Spleen (tissue), 13 donors: ENCODE data around the gene PRSS12. TPM values are rescaled to one million over a fixed set of nuclear protein-coding genes. Genes with fewer than 3 reads are reported as not detected.
"Not testable (repeated sequence)": the region's sequence is repeated elsewhere in the genome, so short reads cannot be mapped to it uniquely, and the experiment has no call there.

Experiments used
- DNase-seq: peaks from one replicate; pipeline ENCODE4 v3.0.0-alpha.2; 2020
- H3K27ac ChIP-seq, 8 donors: fragments of 200-600 bp; sonication (generic) in 7 of 8; 1 replicate in 4 of 8; 2 replicates in 4 of 8; pipeline versions ENCODE4 v1.5.0 to v1.8.0; 2016 to 2021; ENCODE audit warnings: inconsistent platforms in 4 of 8, mild to moderate bottlenecking in 4 of 8, moderate library complexity in 1 of 8
- H3K27me3 ChIP-seq, 7 donors: fragments of 200-600 bp; sonication (generic) in 6 of 7; replicated peaks in 1 of 7; 1 replicate in 4 of 7; 2 replicates in 3 of 7; pipeline versions ENCODE4 v1.5.0 to v1.8.0; 2016 to 2021; ENCODE audit warnings: inconsistent platforms in 3 of 7, mild to moderate bottlenecking in 1 of 7
- H3K36me3 ChIP-seq, 6 donors: fragments of 200-600 bp; sonication (generic) in 5 of 6; 1 replicate in 4 of 6; 2 replicates in 2 of 6; pipeline versions ENCODE4 v1.5.0 to v1.8.0; 2016 to 2021; ENCODE audit warnings: inconsistent platforms in 2 of 6
- H3K4me1 ChIP-seq, 6 donors: fragments of 200-600 bp; sonication (generic) in 5 of 6; 1 replicate in 3 of 6; 2 replicates in 3 of 6; pipeline versions ENCODE4 v1.5.0 to v1.8.0; 2016 to 2021; ENCODE audit warnings: inconsistent platforms in 3 of 6
- H3K4me3 ChIP-seq, 8 donors: fragments of 200-600 bp; sonication (generic) in 7 of 8; 1 replicate in 4 of 8; 2 replicates in 4 of 8; pipeline versions ENCODE4 v1.5.0 to v1.8.0; 2016 to 2021; ENCODE audit warnings: inconsistent platforms in 4 of 8, mild to moderate bottlenecking in 4 of 8, moderate library complexity in 2 of 8
- H3K9me3 ChIP-seq, 8 donors: fragments of 200-600 bp; sonication (generic) in 7 of 8; 1 replicate in 4 of 8; 2 replicates in 4 of 8; pipeline versions ENCODE4 v1.5.0 to v1.8.0; 2016 to 2021; ENCODE audit warnings: inconsistent platforms in 4 of 8
- POLR2A ChIP-seq, 3 donors: fragments of 450-650 bp; IDR thresholded peaks; one replicate each; pipeline ENCODE4 v1.5.1; 2017; ENCODE audit warnings: antibody characterized with exemption in 3 of 3, mild to moderate bottlenecking in 1 of 3
- POLR2AphosphoS5 ChIP-seq, 3 donors: sonication (generic); formaldehyde crosslinking; IDR thresholded peaks; one replicate each; pipeline ENCODE4 v1.5.1; 2017; ENCODE audit warnings: antibody characterized with exemption in 3 of 3
- WGBS, 5 donors: extraction: QIAGEN DNeasy Blood & Tissue Kit in 3 of 5; methylation state at CpG; one replicate each; pipeline versions ENCODE4 v1.1.5 to v1.1.7; 2013 to 2018; 5-methylcytosine and 5-hydroxymethylcytosine counted together
- intact Hi-C: fragments of 100-400 bp; cut with DNase I; formaldehyde crosslinking; loops from one replicate; pipeline ENCODE4 v1.15.0; 2023; ENCODE audit warnings: low total_unique reads
- long read RNA-seq, 2 donors: transcript quantifications; one replicate each; lab custom pipeline, GENCODE V29; 2026
- polyA plus RNA-seq, 3 donors: library from polyadenylated mRNA; stranded (reverse); fragments of 200-250 nt; gene quantifications; one replicate each; pipeline ENCODE4 v1.2.1, GENCODE V29; 2013
- total RNA-seq, 7 donors: library from RNA; depleted of rRNA in 3 of 7; stranded (reverse); fragments of >200 nt in 3 of 7; fragmentation: NEBNext Ultra II Directional in 4 of 7; extraction: Animal tissue kit (Norgen Biotek cat#: 25700) in 4 of 7; gene quantifications; one replicate each; pipeline versions ENCODE4 v1.1.0 to v1.2.1, GENCODE V29; 2016 to 2021
- TF ChIP-seq, protein P1 (sequence below), 11 experiments: fragments of 200-600 bp in 7 of 11; fragments of 450-650 bp in 4 of 11; sonication (generic) in 4 of 11; IDR thresholded peaks in 8 of 11; conservative IDR thresholded peaks in 3 of 11; 1 replicate in 7 of 11; 2 replicates in 4 of 11; pipeline versions ENCODE4 v1.4.0 to v1.8.0; 2016 to 2021; ENCODE audit warnings: antibody characterized with exemption in 11 of 11, inconsistent platforms in 4 of 11, mild to moderate bottlenecking in 1 of 11
- donor health status: healthy with polysubstance abuse.
- donor health status: DM: no; HTN: no; CAD: no; lungs with moderate emphysema.
- donor health status: DM: no; HTN: no; CAD: no.
- donor health status: Bipolar disorder and iron deficiency.
- donor health status: healthy.
- donor health status: DM: no; HTN: no; CAD: no.
- donor health status: DM: yes; HTN: yes; CAD: no.

Gene PRSS12
- under 1 TPM in 2 of 7 donors, not detected in 5; 0.10 to 0.44 TPM for total RNA-seq
- polyA plus RNA-seq = under 1 TPM; 0.03 to 0.12 (median 0.09) TPM
- long read RNA-seq, donor 1 = 0 reads
- long read RNA-seq, donor 2 = 0 reads

GRCh38 chr4:118352843-118353533, at the start of gene PRSS12:
Gene PRSS12 (minus strand): TSS chr4:118353003. CDS start chr4:118352720, 283 bp downstream.
- 2 to 8% (median 4%) methylated on average over 16 to 59 of the region's 59 CpGs for WGBS, 5 donors
- H3K27ac ChIP-seq = no peak within 1 kb of the TSS
- peaks cover 7 to 96% (median 56%) of the 10 kb centered on the region in 7 donors for H3K27me3 ChIP-seq
- peaks cover 6 to 21% (median 18%) of the 10 kb centered on the region in 6 donors for H3K4me1 ChIP-seq
- no peaks in the 10 kb centered on the region for H3K9me3 ChIP-seq
- peak; percentile 89 for DNase-seq
- intact Hi-C loops = no loop called here
- TF ChIP-seq, protein P1, sequence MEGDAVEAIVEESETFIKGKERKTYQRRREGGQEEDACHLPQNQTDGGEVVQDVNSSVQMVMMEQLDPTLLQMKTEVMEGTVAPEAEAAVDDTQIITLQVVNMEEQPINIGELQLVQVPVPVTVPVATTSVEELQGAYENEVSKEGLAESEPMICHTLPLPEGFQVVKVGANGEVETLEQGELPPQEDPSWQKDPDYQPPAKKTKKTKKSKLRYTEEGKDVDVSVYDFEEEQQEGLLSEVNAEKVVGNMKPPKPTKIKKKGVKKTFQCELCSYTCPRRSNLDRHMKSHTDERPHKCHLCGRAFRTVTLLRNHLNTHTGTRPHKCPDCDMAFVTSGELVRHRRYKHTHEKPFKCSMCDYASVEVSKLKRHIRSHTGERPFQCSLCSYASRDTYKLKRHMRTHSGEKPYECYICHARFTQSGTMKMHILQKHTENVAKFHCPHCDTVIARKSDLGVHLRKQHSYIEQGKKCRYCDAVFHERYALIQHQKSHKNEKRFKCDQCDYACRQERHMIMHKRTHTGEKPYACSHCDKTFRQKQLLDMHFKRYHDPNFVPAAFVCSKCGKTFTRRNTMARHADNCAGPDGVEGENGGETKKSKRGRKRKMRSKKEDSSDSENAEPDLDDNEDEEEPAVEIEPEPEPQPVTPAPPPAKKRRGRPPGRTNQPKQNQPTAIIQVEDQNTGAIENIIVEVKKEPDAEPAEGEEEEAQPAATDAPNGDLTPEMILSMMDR (IDR thresholded peaks at IDR 0.05 in 8 of 11, conservative IDR thresholded peaks at IDR 0.05 in 3 of 11) = peak in 9 of 11 experiments; percentile 19 to 79 (median 66)
- TF ChIP-seq POLR2A (IDR thresholded peaks at IDR 0.05) (no peak), POLR2AphosphoS5 (IDR thresholded peaks at IDR 0.05) (peak in 1 of 3 donors; percentile 37)
- no peaks in the 10 kb centered on the region for H3K36me3 ChIP-seq
- H3K4me3 ChIP-seq = peak within 1 kb of the TSS; percentile 20 to 68 (median 40)

DNA sequence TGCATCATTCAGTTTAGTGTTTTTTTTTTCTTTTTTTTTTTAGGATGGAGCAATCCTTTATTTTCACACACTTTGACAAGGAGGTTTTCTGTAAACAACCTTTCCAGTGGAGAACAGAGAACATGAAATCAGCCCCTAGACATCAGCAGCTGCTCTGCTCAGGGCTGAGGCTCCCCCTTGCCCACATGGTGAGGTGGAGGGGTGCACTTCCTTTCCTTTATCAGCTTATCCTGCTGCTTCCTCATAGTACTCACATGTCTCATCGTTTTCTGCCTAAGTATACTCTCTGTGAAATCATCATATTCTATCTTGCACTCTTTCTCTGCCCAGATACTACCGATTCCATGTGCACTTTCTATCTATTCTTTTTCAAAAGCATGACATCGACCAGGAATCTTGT, 47.6 kb upstream of the PRSS12 start:
- DNase-seq = no peak
- Histone ChIP-seq H3K36me3 (no peaks in the 10 kb centered on the region), H3K9me3 (no peaks in the 10 kb centered on the region), H3K4me3 (no peak overlapping the region), H3K27ac (no peak overlapping the region), H3K27me3 (peaks cover 0 to 27% (median 0%) of the 10 kb centered on the region in 7 donors), H3K4me1 (no peaks in the 10 kb centered on the region)
- TF ChIP-seq, protein P1 (IDR thresholded peaks at IDR 0.05 in 8 of 11, conservative IDR thresholded peaks at IDR 0.05 in 3 of 11) = no peak
- no peak for TF ChIP-seq POLR2A (IDR thresholded peaks at IDR 0.05)
- no peak for TF ChIP-seq POLR2AphosphoS5 (IDR thresholded peaks at IDR 0.05)
- WGBS, 5 donors = 30 to 38% (median 37%) methylated on average over 3 of the region's 3 CpGs
- intact Hi-C loops = no loop called here

- DNase-seq, intact Hi-C loops, H3K36me3 ChIP-seq, H3K4me3 ChIP-seq, H3K4me1 ChIP-seq, H3K9me3 ChIP-seq, H3K27ac ChIP-seq: not testable (repeated sequence)
- 58 to 76% (median 69%) methylated on average over 4 of the region's 4 CpGs for WGBS, 5 donors
- H3K27me3 ChIP-seq = peaks cover 0 to 27% (median 0%) of the 10 kb centered on the region in 7 donors
Measured at GRCh38 chr4:118399883-118400282, 47.1 kb upstream of the PRSS12 start.

GRCh38 chr4:118398226-118399090, 45.7 kb upstream of the PRSS12 start:
- 49 to 58% (median 55%) methylated on average over 5 of the region's 5 CpGs for WGBS, 5 donors
- peaks cover 0 to 19% (median 0%) of the 10 kb centered on the region in 7 donors for H3K27me3 ChIP-seq
- no peaks in the 10 kb centered on the region for H3K36me3 ChIP-seq
- TF ChIP-seq, protein P1 (IDR thresholded peaks at IDR 0.05 in 8 of 11, conservative IDR thresholded peaks at IDR 0.05 in 3 of 11) = no peak
- TF ChIP-seq POLR2A (IDR thresholded peaks at IDR 0.05) = no peak
- TF ChIP-seq POLR2AphosphoS5 (IDR thresholded peaks at IDR 0.05) = no peak
- no peaks in the 10 kb centered on the region for H3K9me3 ChIP-seq
- H3K27ac ChIP-seq = no peak overlapping the region
- intact Hi-C loops = no loop called here
- H3K4me1 ChIP-seq = no peaks in the 10 kb centered on the region
- DNase-seq = no peak
- no peak overlapping the region for H3K4me3 ChIP-seq
